ENCODE data around the gene ARMS2.

The ARMS2 gene

GRCh38 chr10:122468926-122469781 is 14.7 kb downstream of the ARMS2 start:
- H3K4me3 ChIP-seq (ENCODE audit: low read length): no peak overlapping the region
- TF ChIP-seq CTCF (IDR thresholded peaks at IDR 0.05; ENCODE audit: insufficient read depth, low read depth, low read length, missing control alignments): no peak
- DNase-seq (ENCODE audit: low read depth): peak; percentile 97

- TF ChIP-seq CTCF (IDR thresholded peaks at IDR 0.05; ENCODE audit: insufficient read depth, low read depth, low read length, missing control alignments): no peak
- no peak overlapping the region for H3K4me3 ChIP-seq (ENCODE audit: low read length)
- no peak for DNase-seq (ENCODE audit: low read depth)
Observed at GRCh38 chr10:122469848-122470247, 15.4 kb downstream of the ARMS2 start.

GRCh38 chr10:122471531-122472177 is 17.2 kb downstream of the ARMS2 start:
- H3K4me3 ChIP-seq (ENCODE audit: low read length): no peak overlapping the region
- TF ChIP-seq CTCF (IDR thresholded peaks at IDR 0.05; ENCODE audit: insufficient read depth, low read depth, low read length, missing control alignments): no peak
- DNase-seq (ENCODE audit: low read depth): peak; percentile 67

- DNase-seq (ENCODE audit: low read depth): no peak
- H3K4me3 ChIP-seq (ENCODE audit: low read length): no peak overlapping the region
- TF ChIP-seq CTCF (IDR thresholded peaks at IDR 0.05; ENCODE audit: insufficient read depth, low read depth, low read length, missing control alignments): no peak
Observed at GRCh38 chr10:122473116-122473515, 18.7 kb downstream of the ARMS2 start.

GRCh38 chr10:122474131-122474818 is 19.8 kb downstream of the ARMS2 start:
- no peak overlapping the region for H3K4me3 ChIP-seq (ENCODE audit: low read length)
- TF ChIP-seq CTCF (IDR thresholded peaks at IDR 0.05; ENCODE audit: insufficient read depth, low read depth, low read length, missing control alignments): no peak
- DNase-seq (ENCODE audit: low read depth): no peak

GRCh38 chr10:122475100-122475499 is 20.6 kb downstream of the ARMS2 start:
- no peak for TF ChIP-seq CTCF (IDR thresholded peaks at IDR 0.05; ENCODE audit: insufficient read depth, low read depth, low read length, missing control alignments)
- peak; percentile 13 for DNase-seq (ENCODE audit: low read depth)
- H3K4me3 ChIP-seq (ENCODE audit: low read length): no peak overlapping the region

All from epithelial cell of esophagus (primary cell).